HG03457 (cell line): ENCODE measurements around the gene CRLF1.
A peak's percentile ranks its signal among the peaks of the same experiment; 100 is the strongest.

ENCODE experiments used
- ATAC-seq: cut with Tn5 transposase; IDR thresholded peaks from one replicate; pipeline ENCODE4 v1.9.1; 2021; ENCODE audit warnings: moderate number of reproducible peaks; ENCODE audit not compliant: unreplicated experiment

CRLF1 gene

DNA sequence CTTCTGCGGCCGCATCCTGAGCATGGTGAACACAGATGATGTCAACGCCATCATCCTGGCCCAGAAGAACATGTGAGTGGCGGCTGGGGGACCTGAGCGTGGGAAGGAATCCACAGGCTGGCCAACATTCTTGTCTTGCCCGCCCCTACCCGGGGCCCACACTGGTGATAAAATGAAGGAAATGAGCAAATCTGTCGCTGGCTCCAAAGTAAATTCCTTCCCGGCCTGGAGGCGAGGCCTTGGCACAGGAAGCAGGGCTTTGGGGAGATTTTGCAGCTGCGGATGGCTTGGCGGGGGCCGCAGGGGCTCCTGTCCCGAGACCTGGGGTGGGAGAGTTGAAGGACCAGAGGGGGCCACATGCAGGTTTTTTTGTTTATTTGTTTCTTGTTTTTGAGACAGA is 44.5 kb downstream of the CRLF1 start:
- no peak for ATAC-seq

DNA sequence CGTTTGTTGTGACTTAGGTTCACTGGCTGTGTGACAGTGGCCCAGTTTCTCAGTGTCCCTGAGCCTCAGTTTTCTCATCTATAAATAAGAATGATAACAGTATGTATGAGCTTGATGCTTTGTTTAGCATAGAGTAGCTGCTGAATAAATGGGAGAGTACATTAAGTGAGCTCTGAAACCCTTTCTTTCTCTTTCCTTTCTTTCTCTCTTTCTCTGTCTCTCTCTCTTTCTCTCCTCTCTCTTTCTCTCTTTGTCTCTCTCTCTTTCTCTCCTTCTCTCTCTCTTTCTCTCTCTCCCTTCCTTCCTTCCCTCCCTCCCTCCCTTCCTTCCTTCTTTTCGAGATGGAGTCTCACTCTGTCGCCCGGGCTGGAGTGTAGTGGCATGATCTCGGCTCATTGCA is 46.9 kb downstream of the CRLF1 start:
- ATAC-seq = no peak

DNA sequence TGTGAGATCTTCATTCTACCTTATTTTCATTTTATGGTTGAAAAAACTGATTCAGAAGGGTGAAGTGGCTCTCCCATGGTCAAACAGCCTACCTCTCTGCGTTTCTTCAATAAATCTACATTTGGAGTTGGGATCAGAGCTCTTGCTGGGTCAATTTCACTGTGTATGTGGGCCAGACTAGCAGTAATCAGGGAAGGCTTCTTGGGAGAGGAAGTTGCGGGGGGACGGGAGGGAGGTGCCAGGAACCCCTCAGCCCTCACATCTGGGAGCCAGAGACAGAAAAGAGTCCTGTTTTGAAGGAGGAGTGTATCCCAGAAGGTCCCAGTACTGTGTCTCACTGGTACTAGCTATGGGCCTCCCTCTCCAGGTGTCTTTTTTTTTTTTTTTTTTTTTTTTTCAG is 48.0 kb downstream of the CRLF1 start:
- no peak for ATAC-seq

DNA sequence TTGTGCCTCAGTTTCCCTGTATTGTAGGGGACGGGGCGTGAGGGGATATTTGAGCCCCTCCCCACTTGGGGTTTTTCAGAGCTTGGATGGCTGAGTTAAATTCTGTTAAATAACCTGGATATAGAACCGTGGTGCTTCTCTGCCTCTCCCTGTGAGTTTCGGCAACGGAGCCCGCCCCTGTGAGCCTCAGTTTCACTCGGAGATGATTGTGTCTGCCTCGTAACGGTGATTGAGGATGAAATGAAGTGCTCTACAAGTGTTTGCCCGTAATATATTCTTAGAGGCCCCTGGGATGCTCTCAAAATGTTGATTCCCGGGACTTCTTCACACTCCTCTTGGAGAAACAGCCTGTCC is 48.4 kb downstream of the CRLF1 start:
- ATAC-seq = no peak

DNA sequence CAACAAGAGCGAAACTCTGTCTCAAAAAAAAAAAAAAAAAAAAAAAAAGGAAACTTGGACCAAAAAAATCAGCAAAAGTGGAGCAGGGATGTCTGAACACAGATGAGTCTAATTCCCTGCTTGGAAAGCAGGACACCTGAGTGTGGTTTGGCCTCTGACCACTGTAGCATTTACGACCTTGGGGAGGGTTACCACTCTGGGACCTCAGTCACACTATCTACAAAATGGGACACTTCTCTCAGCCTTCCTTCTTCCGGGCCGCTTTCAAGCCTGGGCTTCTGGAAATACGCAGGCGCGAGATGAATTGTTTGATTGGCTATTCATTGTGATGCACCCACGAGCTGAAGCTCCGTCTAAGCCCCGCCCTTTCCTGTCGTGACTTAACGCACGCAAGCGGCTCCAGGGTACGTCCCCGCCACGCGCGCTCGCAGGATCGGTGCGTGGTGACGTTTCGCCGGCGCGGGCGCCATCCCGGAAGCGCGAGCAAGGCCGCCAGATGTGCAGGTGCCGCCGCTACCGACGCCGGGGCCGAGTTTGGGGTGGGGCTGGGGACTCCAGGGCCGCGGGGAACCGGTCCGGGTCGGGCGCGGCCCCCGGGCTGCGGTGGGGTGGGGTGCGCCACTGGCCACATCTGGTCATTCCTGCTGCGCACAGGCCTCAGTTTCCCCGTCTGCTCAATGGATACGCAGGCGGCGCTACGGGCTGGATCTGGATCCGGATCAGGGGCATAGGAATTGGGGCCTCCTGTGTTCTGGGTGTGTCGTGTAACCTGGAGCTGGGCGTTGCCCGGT is 49.0 kb downstream of the CRLF1 start, which contains the start of gene KXD1:
KXD1 (plus strand) TSS at position 460 of the 791 bp plus-strand sequence. CDS start 4,187 bp downstream, outside the sequence.
- ATAC-seq = peak; percentile 71

DNA sequence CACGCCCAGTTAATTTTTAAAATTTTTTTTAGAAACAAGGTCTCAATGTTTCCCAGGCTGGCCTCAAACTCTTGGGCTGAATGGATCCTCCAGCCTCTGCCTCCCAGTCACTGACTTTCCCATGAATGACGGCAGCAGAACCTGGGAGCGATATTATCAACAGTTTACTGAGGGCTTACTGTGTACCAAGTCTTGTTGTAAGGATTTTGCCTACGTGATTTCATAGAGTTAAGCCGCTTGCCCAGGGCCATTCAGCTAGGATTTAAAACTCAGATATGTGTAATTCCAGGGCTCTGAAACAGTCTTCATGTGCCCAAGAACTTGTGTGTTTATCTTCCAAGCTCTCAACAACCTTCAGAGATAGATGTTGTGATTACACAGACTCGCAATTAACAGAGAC is 55.0 kb downstream of the CRLF1 start:
- no peak for ATAC-seq

DNA sequence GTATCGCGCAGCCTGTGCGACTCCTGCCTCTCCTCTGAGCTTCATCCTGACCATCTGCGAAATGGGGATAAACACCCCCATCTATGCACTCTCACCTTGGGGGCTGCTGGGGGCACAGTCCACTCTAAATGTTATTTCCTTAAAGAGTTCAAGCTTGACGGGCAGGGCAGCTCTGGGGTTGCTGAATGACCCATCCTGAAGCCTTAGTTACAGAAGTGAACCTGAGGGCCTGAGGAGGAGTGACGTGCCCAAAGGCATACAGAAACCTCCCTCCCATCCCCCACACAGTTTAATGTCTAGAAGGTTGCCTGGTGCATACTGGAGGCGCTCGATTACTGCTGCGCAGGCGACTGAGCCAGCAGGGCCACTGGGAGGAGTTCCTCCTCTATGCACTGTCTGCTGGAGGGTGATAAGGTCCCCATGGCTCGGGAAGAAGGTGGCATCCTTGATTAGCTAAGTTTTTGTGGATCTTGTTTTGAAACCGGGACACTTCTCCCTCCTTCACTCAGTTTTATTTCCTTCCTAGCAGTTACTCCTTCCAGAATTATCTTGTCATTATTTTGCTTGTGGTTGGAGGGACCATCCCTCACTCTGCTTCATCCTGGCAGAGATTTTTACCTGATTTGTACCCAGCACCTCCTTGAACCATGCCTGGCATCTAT is 62.7 kb downstream of the CRLF1 start:
- ATAC-seq = peak; percentile 40
